Measurements from ENCODE around the gene MARK3. TPM values are rescaled to one million over a fixed set of nuclear protein-coding genes. Genes with fewer than 3 reads are reported as not detected.

Gene MARK3
- total RNA-seq, 1 experiment from 2014 or later, result 81.9 TPM

DNA sequence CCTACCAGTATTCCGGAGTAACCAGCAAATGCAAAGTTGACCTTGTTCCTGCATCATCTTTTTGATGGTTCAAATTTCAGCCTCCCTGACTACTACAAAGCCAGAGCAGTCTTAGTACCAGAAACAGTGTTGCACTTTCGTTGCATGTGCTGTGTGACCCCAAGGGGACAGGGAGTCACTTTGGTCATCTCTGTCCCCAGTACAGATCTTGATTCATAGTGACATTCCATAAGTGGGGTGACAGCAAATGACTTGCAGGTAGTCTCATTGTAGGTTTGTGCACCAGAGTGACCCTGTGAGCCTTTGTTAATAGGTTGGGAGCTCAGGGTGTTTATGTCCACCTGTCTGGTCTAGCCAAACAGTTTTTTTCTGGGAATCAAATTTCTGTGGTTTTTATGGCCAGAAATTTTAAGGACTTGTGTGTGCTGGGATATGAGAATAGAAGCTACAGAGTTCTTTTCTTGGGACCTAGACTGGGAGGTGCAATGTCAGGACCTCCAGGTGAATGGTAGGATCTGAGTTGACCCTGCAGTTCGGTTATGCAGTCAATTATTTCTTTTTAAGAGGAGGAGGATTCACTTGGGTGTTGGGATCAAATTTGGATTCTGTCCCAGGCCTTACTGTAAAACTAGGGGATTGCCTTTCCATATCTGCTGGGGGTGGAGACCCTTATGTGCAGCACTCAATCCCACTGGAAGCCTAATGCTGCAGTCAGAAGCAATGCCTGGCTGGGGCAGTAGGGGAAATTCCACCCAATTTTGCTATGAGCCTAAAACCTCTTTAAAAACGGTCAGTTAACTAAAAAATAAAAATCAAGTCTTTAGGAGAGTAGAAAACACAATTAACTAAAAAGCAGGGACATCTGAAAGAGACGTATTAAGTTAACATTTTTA is 41.1 kb upstream of the MARK3 start:
- no peaks in the 10 kb centered on the region for H3K27me3 ChIP-seq (ENCODE audit: insufficient read depth, low read length)
- TF ChIP-seq, protein P1, sequence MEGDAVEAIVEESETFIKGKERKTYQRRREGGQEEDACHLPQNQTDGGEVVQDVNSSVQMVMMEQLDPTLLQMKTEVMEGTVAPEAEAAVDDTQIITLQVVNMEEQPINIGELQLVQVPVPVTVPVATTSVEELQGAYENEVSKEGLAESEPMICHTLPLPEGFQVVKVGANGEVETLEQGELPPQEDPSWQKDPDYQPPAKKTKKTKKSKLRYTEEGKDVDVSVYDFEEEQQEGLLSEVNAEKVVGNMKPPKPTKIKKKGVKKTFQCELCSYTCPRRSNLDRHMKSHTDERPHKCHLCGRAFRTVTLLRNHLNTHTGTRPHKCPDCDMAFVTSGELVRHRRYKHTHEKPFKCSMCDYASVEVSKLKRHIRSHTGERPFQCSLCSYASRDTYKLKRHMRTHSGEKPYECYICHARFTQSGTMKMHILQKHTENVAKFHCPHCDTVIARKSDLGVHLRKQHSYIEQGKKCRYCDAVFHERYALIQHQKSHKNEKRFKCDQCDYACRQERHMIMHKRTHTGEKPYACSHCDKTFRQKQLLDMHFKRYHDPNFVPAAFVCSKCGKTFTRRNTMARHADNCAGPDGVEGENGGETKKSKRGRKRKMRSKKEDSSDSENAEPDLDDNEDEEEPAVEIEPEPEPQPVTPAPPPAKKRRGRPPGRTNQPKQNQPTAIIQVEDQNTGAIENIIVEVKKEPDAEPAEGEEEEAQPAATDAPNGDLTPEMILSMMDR (conservative IDR thresholded peaks at IDR 0.05), result peak; percentile 29; the same call in 2 of the 3 replicates
- H3K14ac ChIP-seq (ENCODE audit: insufficient read depth, low read length), result no peak overlapping the region
- H4K8ac ChIP-seq (replicated peaks; ENCODE audit: insufficient read length, low read depth, low read length), result no peak overlapping the region
- no peak overlapping the region for H3T11ph ChIP-seq (ENCODE audit: low read length)
- no peak overlapping the region for H3K18ac ChIP-seq (ENCODE audit: insufficient read length, low read depth, low read length)
- H2AK5ac ChIP-seq (ENCODE audit: insufficient read length, low read length), result no peak overlapping the region
- no peaks in the 10 kb centered on the region for H3K9me3 Mint-ChIP-seq
- H3K56ac ChIP-seq (ENCODE audit: insufficient read length, low read depth, low read length), result no peak overlapping the region
- peaks cover 15 to 19% of the 10 kb centered on the region in 2 experiments for H3K4me1 Mint-ChIP-seq
- no peaks in the 10 kb centered on the region for H3K23me2 ChIP-seq (ENCODE audit: insufficient read length, low read depth, low read length, poor library complexity, severe bottlenecking)
- no peaks in the 10 kb centered on the region for H3K79me2 ChIP-seq (ENCODE audit: insufficient read depth, low read length)
- no peak overlapping the region for H2BK12ac ChIP-seq (ENCODE audit: insufficient read length, low read depth, low read length)
- H3K23ac ChIP-seq (ENCODE audit: insufficient read length, low read depth, low read length), result no peak overlapping the region
- H3K27ac Mint-ChIP-seq, result peak overlapping the region in 2 of 3 experiments; percentile 61 to 76; a peak in 5 of 7 replicates
- H3K4ac ChIP-seq (ENCODE audit: low read depth, low read length), result no peak overlapping the region
- no peak overlapping the region for H2BK120ac ChIP-seq (ENCODE audit: low read depth, low read length, poor library complexity, severe bottlenecking)
- no peaks in the 10 kb centered on the region for H4K20me1 ChIP-seq (ENCODE audit: control insufficient read depth, insufficient read depth, insufficient read length)
- peaks cover 5% of the 10 kb centered on the region; the same call in 1 of the 2 replicates for H3K4me1 ChIP-seq (ENCODE audit: insufficient read depth, low read length)
- no peaks in the 10 kb centered on the region; the same call in 1 of the 2 replicates for H3K27me3 Mint-ChIP-seq (ENCODE audit: low read depth)
- no peak overlapping the region for H2BK20ac ChIP-seq (ENCODE audit: low read depth, low read length, poor library complexity, severe bottlenecking)
- H3K4me3 Mint-ChIP-seq, result no peak overlapping the region
- no CpG with 5 or more reads among the region's 5 CpGs for WGBS (ENCODE audit: extremely low coverage, insufficient read length, low lambda C conversion rate)
- no peak overlapping the region for H3K9ac ChIP-seq (ENCODE audit: extremely low read depth, insufficient read length, low read length)
- no peaks in the 10 kb centered on the region for H3K9me3 ChIP-seq (ENCODE audit: control insufficient read depth, low read depth, low read length)
- no peak overlapping the region for H2BK5ac ChIP-seq (ENCODE audit: insufficient read length, low read length)
- H3K27ac ChIP-seq (ENCODE audit: insufficient read length, low read depth, low read length), result no peak overlapping the region
- DNase-seq, result no peak
- H2AFZ ChIP-seq (ENCODE audit: low read length), result no peak overlapping the region
- H4K91ac ChIP-seq (ENCODE audit: insufficient read length, low read depth, low read length), result no peak overlapping the region
- H2BK15ac ChIP-seq (ENCODE audit: low read depth, low read length), result no peak overlapping the region
- no peak overlapping the region for H4K5ac ChIP-seq (ENCODE audit: insufficient read length, low read depth, low read length)
- no peak overlapping the region for H3K4me2 ChIP-seq (ENCODE audit: insufficient read depth, insufficient read length, low read length)
- H3K79me1 ChIP-seq (ENCODE audit: insufficient read depth, low read depth, low read length, poor library complexity, severe bottlenecking), result no peaks in the 10 kb centered on the region
- peaks cover 40 to 60% (median 58%) of the 10 kb centered on the region in 3 experiments; a peak in 6 of 7 replicates for H3K36me3 Mint-ChIP-seq (ENCODE audit: insufficient read depth in 1 of 3, low read depth in 3 of 3)

All from H9 (cell line).